Thyroid gland (tissue), 4 donors: Measurements from ENCODE around the gene SUGT1.

Experiments used
- POLR2A ChIP-seq, 2 donors: fragments of 450-650 bp; IDR thresholded peaks; one replicate each; pipeline ENCODE4 v1.6.1; 2017; ENCODE audit warnings: antibody characterized with exemption in 2 of 2, mild to moderate bottlenecking in 2 of 2, moderate library complexity in 1 of 2
- TF ChIP-seq, protein P1 (sequence below), 6 experiments: fragments of 200-600 bp in 3 of 6; fragments of 450-650 bp in 3 of 6; sonication (generic) in 3 of 6; IDR thresholded peaks; one replicate each; pipeline ENCODE4 v1.5.1; 2016 to 2019; ENCODE audit warnings: antibody characterized with exemption in 6 of 6, mild to moderate bottlenecking in 2 of 6, inconsistent platforms in 1 of 6, moderate library complexity in 1 of 6

GRCh38 chr13:52726258-52726657, 73.6 kb downstream of the SUGT1 start:
- TF ChIP-seq, protein P1, sequence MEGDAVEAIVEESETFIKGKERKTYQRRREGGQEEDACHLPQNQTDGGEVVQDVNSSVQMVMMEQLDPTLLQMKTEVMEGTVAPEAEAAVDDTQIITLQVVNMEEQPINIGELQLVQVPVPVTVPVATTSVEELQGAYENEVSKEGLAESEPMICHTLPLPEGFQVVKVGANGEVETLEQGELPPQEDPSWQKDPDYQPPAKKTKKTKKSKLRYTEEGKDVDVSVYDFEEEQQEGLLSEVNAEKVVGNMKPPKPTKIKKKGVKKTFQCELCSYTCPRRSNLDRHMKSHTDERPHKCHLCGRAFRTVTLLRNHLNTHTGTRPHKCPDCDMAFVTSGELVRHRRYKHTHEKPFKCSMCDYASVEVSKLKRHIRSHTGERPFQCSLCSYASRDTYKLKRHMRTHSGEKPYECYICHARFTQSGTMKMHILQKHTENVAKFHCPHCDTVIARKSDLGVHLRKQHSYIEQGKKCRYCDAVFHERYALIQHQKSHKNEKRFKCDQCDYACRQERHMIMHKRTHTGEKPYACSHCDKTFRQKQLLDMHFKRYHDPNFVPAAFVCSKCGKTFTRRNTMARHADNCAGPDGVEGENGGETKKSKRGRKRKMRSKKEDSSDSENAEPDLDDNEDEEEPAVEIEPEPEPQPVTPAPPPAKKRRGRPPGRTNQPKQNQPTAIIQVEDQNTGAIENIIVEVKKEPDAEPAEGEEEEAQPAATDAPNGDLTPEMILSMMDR (IDR thresholded peaks at IDR 0.05): no peak
- no peak for TF ChIP-seq POLR2A (IDR thresholded peaks at IDR 0.05)
